Muscle of back (tissue), 11 donors: Measurements from ENCODE around the gene PFN2. TPM values are rescaled to one million over a fixed set of nuclear protein-coding genes. Genes with fewer than 3 reads are reported as not detected.

ENCODE experiments used
- DNase-seq, 3 donors: peaks; one replicate each; pipeline versions ENCODE4 v3.0.0 to v3.0.0-alpha.2; 2013
- polyA plus RNA-seq, 10 donors: library from polyadenylated mRNA; unstranded; fragments of 120-200 nt; gene quantifications; one replicate each; pipeline ENCODE4 v1.2.1, GENCODE V29; 2013; ENCODE audit not compliant: insufficient read length in 10 of 10

The PFN2 gene
- polyA plus RNA-seq, 10 donors: 226 to 291 (median 257) TPM

DNA sequence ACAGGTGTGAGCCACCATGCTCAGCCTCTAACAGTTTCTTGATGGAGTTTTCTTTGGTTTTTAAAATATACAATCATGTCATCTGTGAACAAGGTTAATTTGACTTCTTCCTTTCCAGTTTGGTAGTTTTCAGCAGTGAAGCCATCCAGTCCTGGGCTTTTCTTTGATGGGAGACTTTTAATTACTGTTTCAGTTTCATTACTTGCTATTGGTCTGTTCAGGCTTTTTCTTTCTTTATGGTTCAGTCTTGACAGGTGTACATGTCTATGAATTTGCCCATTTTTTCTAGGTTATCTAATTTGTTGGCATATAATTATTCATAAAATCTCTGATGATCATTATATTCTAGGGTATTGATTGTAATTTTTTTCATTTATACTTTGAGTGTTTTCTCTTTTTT lies 36.8 kb downstream of the PFN2 start:
- DNase-seq: no peak

DNA sequence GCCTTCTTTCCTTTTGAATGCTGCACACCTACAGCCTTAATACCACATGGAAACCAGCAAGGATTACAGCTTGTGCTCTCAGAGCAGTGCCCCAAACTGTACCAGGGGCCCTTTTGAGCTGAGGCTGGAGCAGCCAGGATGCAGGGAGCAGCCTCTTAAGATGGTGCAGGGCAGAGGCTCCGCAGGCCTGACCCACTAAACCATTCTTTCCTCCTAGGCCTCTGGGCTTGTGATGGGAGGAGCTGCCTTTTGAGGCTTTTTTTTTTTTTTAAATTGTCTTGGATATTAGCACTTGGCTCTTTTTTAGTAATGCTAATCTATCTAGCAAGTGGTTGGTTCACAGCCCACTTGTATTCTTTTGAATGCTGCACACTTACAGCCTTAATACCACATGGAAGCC lies 37.7 kb downstream of the PFN2 start:
- DNase-seq: no peak

DNA sequence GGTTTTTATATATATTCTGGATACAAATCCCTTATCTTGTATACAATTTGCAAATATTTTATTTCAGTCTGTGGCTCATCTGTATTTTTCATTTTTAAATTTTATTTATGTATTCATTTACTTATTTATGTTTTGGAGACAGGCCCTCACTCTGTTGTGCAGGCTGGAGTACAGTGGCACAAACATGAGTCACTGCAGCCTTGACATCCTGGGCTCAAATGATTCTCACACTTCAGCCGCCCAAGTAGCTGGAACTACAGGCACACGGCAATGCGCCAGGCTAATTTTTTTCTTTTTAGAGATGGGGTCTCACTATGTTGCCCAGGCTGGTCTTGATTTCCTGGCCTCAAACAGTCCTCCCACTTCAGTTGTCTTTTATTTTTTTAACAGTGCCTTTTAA lies 50.6 kb downstream of the PFN2 start:
- no peak for DNase-seq

DNA sequence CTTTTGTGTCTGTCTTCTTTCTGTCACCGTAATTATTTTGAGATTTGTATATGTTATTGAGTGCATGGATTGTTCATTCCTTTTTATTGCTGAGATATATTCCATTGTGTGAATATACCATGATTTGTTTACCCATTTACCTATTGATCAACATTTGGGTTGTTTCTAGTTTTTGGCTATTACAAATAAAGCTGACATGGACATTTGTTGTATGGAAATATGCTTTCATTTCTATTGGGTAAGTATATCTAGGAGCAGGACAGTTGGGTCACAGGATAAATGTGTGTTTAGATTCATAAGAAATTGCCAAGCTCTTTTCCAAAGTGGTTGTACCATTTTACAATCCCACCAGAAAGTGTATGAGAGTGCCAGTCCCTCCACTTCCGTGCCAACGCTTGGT lies 51.2 kb downstream of the PFN2 start:
- no peak for DNase-seq

DNA sequence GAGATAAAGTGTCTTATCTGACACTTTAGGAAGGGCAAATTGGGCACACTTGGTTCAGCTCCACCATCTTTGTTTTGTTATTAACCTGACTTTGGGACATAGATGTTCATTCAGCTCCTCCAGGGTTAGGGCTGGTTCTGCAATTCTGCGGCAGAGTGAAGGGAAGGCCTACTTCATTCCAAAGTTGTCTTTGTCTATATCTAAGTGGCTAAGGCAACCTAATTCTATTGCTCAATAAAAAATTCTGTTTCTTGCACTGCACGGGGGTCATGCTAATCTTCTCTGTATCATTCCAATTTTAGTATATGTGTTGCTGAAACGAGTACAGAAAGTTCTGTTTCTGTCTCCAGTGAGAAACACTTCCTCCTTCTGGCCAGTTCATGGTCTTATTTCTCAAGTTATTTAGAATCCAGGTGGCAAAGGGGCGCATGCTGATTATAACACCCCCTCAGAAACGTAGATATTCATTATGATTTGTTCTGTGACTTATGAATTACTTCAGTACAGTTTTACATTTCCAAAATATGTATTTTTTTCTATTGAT lies 53.5 kb downstream of the PFN2 start:
- DNase-seq: no peak

Other genes with a start within 250 kb of the PFN2 start
- gene COMMD2, start 218.4 kb downstream of the PFN2 start, polyA plus RNA-seq: 10 to 100 TPM; 27.7 to 39.9 (median 36.3) TPM
- gene ANKUB1, start 178.3 kb downstream of the PFN2 start, polyA plus RNA-seq: under 1 TPM in 3 of 10 donors, not detected in 7; 0.20 to 0.32 (median 0.20) TPM
- gene RNF13, start 157.7 kb downstream of the PFN2 start, polyA plus RNA-seq: 10 to 100 TPM; 36.8 to 46.8 (median 41.4) TPM